Left ventricle myocardium inferior (tissue), 1 donor: Measurements from ENCODE around the gene PNCK. TPM values are rescaled to one million over a fixed set of nuclear protein-coding genes. Genes with fewer than 3 reads are reported as not detected.
A peak's percentile ranks its signal among the peaks of the same experiment; 100 is the strongest.

Experiments used
- DNase-seq: peaks from one replicate; pipeline ENCODE4 v3.0.0-alpha.2; 2020
- H3K27ac ChIP-seq: fragments of 200-600 bp; replicated peaks from 2 replicates; pipeline ENCODE4 v1.8.0; 2021
- H3K27me3 ChIP-seq: fragments of 200-600 bp; 2 replicates; pipeline ENCODE4 v1.8.0; 2021; ENCODE audit warnings: low read depth
- H3K36me3 ChIP-seq: fragments of 200-600 bp; 2 replicates; pipeline ENCODE4 v1.8.0; 2021
- H3K4me1 ChIP-seq: fragments of 200-600 bp; 2 replicates; pipeline ENCODE4 v1.8.0; 2021
- H3K4me3 ChIP-seq: fragments of 200-600 bp; 2 replicates; pipeline ENCODE4 v1.8.0; 2021; ENCODE audit warnings: mild to moderate bottlenecking, moderate library complexity
- H3K9me3 ChIP-seq: fragments of 200-600 bp; replicated peaks from 2 replicates; pipeline ENCODE4 v1.8.0; 2021
- intact Hi-C: fragments of 100-400 bp; cut with micrococcal nuclease; formaldehyde crosslinking; loops from one replicate; pipeline ENCODE4 v1.11.0; 2022
- total RNA-seq: library from RNA; stranded (reverse); fragmentation: NEBNext Ultra II Directional; extraction: Animal tissue kit (Norgen Biotek cat#: 25700); gene quantifications from one replicate; pipeline ENCODE4 v1.2.1, GENCODE V29; 2021
- TF ChIP-seq, protein P1 (sequence below): fragments of 200-600 bp; IDR thresholded peaks from 2 replicates; pipeline ENCODE4 v1.8.0; 2021; ENCODE audit warnings: antibody characterized with exemption, mild to moderate bottlenecking, borderline replicate concordance
- donor health status: DM: no; HTN: yes; CAD: no; lungs with severe emphysema.

PNCK gene
- total RNA-seq, 1 donor from 2014 or later = 6.1 TPM

DNA sequence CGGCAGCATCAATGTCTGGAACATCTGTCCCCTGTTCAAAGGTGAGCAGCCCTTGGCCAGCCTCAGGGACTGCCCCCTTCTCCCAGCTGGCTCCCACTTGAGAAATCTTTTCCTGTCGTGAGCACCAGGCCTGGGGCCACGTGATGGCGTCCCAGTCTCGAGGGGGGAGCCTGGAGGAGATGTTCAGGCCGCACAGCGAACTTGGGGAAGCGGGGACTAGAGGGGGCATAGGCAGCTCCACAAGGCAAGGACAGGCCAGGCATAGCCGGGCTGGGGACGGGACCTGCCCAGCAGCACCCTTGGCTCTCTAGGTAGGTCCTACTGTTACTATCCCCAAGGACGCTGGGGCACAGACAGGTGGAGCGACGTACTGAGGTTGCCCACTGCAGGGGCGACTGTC lies 16.9 kb upstream of the PNCK start:
- H3K27me3 ChIP-seq = no peaks in the 10 kb centered on the region
- intact Hi-C loops = no loop called here
- TF ChIP-seq, protein P1, sequence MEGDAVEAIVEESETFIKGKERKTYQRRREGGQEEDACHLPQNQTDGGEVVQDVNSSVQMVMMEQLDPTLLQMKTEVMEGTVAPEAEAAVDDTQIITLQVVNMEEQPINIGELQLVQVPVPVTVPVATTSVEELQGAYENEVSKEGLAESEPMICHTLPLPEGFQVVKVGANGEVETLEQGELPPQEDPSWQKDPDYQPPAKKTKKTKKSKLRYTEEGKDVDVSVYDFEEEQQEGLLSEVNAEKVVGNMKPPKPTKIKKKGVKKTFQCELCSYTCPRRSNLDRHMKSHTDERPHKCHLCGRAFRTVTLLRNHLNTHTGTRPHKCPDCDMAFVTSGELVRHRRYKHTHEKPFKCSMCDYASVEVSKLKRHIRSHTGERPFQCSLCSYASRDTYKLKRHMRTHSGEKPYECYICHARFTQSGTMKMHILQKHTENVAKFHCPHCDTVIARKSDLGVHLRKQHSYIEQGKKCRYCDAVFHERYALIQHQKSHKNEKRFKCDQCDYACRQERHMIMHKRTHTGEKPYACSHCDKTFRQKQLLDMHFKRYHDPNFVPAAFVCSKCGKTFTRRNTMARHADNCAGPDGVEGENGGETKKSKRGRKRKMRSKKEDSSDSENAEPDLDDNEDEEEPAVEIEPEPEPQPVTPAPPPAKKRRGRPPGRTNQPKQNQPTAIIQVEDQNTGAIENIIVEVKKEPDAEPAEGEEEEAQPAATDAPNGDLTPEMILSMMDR = no peak
- no peaks in the 10 kb centered on the region for H3K9me3 ChIP-seq
- no peak for DNase-seq
- H3K4me3 ChIP-seq = peak overlapping the region; percentile 66
- H3K27ac ChIP-seq = peak overlapping the region; percentile 87
- peaks cover 22% of the 10 kb centered on the region for H3K4me1 ChIP-seq
- H3K36me3 ChIP-seq = no peaks in the 10 kb centered on the region

DNA sequence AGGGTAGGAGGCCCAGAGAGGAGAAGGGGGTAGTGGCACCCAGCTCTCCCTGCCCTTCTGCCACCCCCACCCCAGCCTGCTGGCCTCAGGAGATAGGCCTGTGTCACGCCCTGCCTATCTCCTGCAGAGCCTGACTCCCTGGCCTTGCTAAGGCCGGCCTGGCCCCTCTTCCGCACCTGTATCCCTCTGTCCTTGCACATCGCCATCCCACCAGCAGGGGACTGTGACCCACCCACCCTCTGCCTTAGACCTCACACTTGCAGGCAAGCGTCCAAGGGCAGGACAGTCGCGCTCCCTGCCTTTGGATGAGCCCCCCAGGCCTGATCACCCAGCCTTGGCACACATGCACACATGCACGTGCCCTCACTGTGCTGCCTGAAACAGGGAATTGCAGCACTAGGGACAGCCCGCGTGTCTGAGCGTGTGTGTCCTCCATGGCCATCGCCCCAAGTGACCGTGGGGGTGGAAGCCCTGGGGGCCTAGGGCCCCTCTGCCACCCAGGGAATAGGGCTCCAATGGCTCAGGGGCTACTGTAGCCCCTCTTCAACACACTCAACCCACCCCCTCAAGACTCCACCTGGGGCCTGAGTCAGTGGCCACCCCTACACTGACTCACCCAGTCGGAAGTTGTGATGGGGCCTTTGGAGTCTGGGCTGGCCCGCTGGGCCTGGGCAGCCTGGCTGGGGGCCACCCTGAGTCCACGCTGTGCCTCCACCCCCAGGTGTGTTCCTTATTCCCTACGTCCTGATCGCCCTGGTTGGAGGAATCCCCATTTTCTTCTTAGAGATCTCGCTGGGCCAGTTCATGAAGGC lies 16.2 kb upstream of the PNCK start:
- Histone ChIP-seq H3K4me1 (peaks cover 19% of the 10 kb centered on the region), H3K27me3 (no peaks in the 10 kb centered on the region), H3K9me3 (no peaks in the 10 kb centered on the region), H3K36me3 (no peaks in the 10 kb centered on the region), H3K4me3 (peak overlapping the region; percentile 66), H3K27ac (peak overlapping the region; percentile 87)
- no peak for DNase-seq
- intact Hi-C loops = no loop called here
- TF ChIP-seq, protein P1 = no peak

DNA sequence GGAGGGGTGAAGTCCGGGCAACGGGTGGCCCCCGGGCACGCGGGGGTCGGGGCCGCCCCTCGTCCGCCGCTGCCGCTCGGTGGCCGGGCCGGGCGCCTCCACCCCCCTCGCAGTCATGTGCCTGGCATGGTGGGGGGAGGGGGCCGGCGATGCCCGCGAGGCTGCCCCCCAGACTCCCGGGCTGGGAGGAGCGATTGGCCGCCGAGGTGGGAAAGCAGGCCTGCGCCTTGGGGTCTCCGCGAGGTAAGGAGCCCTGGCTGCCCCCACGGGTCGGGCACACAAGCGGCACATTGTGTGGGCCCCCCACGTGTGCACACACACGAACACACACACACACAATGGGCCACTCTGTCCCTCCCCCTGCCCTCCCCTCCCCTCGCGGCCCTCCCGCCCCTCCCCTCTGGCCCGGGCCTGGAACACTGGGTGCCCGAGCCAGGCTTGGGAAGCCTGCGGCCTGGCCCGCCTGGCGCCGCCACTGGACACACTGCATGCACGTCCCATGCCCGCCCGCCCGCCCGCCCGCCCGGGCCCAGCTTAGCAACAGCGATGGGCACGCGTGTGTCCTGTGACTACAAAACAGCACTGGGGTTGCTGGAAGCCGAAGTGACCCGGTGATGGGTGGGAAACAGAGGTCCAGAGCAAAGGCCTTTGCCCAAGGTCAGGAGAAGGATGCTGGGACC lies 15.4 kb upstream of the PNCK start:
- H3K4me1 ChIP-seq = peaks cover 15% of the 10 kb centered on the region
- TF ChIP-seq, protein P1 = no peak
- intact Hi-C loops = no loop called here
- peak overlapping the region; percentile 87 for H3K27ac ChIP-seq
- DNase-seq = peak; percentile 50
- H3K4me3 ChIP-seq = peak overlapping the region; percentile 66
- no peaks in the 10 kb centered on the region for H3K36me3 ChIP-seq
- no peaks in the 10 kb centered on the region for H3K9me3 ChIP-seq
- no peaks in the 10 kb centered on the region for H3K27me3 ChIP-seq

DNA sequence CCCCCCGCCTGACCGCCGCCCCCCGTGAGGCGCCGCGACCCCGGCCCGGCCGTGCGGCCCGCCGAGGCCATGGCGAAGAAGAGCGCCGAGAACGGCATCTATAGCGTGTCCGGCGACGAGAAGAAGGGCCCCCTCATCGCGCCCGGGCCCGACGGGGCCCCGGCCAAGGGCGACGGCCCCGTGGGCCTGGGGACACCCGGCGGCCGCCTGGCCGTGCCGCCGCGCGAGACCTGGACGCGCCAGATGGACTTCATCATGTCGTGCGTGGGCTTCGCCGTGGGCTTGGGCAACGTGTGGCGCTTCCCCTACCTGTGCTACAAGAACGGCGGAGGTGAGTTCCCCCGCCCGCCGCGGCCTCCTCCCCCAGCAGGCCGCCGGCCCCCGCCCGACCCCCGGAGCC lies 14.9 kb upstream of the PNCK start:
- Histone ChIP-seq H3K9me3 (no peaks in the 10 kb centered on the region), H3K36me3 (no peaks in the 10 kb centered on the region), H3K27me3 (no peaks in the 10 kb centered on the region), H3K27ac (peak overlapping the region; percentile 87), H3K4me3 (peak overlapping the region; percentile 66), H3K4me1 (peaks cover 15% of the 10 kb centered on the region)
- intact Hi-C loops = no loop called here
- TF ChIP-seq, protein P1 = no peak
- DNase-seq = no peak

DNA sequence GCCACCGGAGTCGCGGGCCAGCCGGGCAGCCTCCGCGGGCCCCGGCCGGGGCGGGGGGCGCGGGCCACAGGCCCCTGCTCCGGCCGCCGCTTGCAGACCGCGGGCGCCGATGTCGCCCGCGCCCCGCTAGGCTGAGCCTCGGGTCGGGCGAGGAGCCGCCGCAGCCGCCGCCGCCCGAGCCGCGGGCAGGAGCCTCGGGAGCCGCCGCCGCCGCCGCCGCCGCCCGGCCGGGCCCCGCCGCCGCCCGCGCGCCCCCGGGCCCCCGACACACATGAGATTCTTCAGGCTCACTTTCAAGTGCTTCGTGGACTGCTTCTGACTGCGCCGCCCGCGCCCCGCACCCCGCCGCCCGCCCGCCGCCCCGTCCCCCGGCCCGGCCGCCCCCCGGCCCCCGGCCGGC lies 14.5 kb upstream of the PNCK start:
- no peak overlapping the region for H3K27ac ChIP-seq
- no peak for DNase-seq

More for the DNA sequence above, 14.5 kb upstream of the PNCK start:
- peak overlapping the region; percentile 59 for H3K4me3 ChIP-seq
- peaks cover 15% of the 10 kb centered on the region for H3K4me1 ChIP-seq
- intact Hi-C loops = no loop called here
- H3K9me3 ChIP-seq = no peaks in the 10 kb centered on the region
- no peaks in the 10 kb centered on the region for H3K27me3 ChIP-seq
- no peaks in the 10 kb centered on the region for H3K36me3 ChIP-seq
- TF ChIP-seq, protein P1 = no peak
